ENCODE data around the gene TMEM232. TPM values are rescaled to one million over a fixed set of nuclear protein-coding genes. Genes with fewer than 3 reads are reported as not detected.

The TMEM232 gene
- polyA plus RNA-seq, 1 donor (not counting 4 experiments of a cell fraction or from before 2014, with no cell fraction given), result 1.00 TPM

DNA sequence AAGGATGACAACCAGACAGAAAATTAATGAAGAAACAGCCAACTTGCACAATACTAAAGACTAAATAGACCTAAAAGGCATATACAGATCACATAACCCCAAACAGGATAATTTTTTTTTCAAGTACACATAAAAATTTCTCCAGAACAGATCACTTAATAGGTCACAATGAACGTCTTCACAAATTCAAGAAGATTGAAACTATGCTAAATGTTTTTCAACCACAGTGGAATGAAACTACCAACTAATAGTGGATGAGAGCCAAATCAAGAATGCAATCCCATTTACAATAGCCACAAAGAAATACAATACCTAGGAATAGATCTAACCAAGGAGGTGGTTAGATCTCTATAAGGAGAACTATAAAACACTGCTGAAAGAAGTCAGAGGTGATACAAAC, 145.8 kb downstream of the TMEM232 start:
- H3K36me3 ChIP-seq (ENCODE audit: control insufficient read depth in 2 of 2, extremely low read depth in 1 of 2, insufficient read depth in 2 of 2, low read length in 2 of 2), result no peaks in the 10 kb centered on the region
- no peak overlapping the region for H3K4me2 ChIP-seq (ENCODE audit: control insufficient read depth, extremely low read depth, insufficient read depth, low read depth, low read length)
- H3K4me1 ChIP-seq (ENCODE audit: control insufficient read depth, extremely low read depth, insufficient read depth, low read length), result no peaks in the 10 kb centered on the region
- H3K4me3 ChIP-seq (ENCODE audit: control insufficient read depth in 2 of 3, extremely low read depth in 1 of 3, insufficient read depth in 2 of 3, low read depth in 1 of 3, low read length in 3 of 3), result no peak overlapping the region
- H2AFZ ChIP-seq (ENCODE audit: control insufficient read depth, low read length), result no peak overlapping the region
- H3K9me1 ChIP-seq (ENCODE audit: control insufficient read depth, extremely low read depth, insufficient read depth, low read length), result no peaks in the 10 kb centered on the region
- no peaks in the 10 kb centered on the region for H3K9me3 ChIP-seq (ENCODE audit: control insufficient read depth, low read depth, low read length)
- no peak overlapping the region for H3K9ac ChIP-seq (ENCODE audit: control insufficient read depth, extremely low read depth, insufficient read depth, low read length)
- dilution Hi-C loops (cut with MboI; ENCODE audit: extremely low pct_ligation_motif_present, low sequenced_read_pairs), result no loop called here
- H3K79me2 ChIP-seq (ENCODE audit: control insufficient read depth, insufficient read depth, low read length), result no peaks in the 10 kb centered on the region
- TF ChIP-seq CTCF (optimal IDR thresholded peaks at IDR 0.05 in 1 of 3, IDR thresholded peaks at IDR 0.05 in 1 of 3, conservative IDR thresholded peaks at IDR 0.05 in 1 of 3; ENCODE audit: extremely low read depth in 1 of 3, insufficient read depth in 2 of 3, low read length in 3 of 3) (no peak), EZH2 (IDR thresholded peaks at IDR 0.05; ENCODE audit: low read length) (no peak)
- peaks cover 2% of the 10 kb centered on the region for H3K27me3 ChIP-seq (ENCODE audit: control insufficient read depth, extremely low read depth, insufficient read depth, low read length)
- H4K20me1 ChIP-seq (ENCODE audit: control insufficient read depth, extremely low read depth, insufficient read depth, low read length), result no peaks in the 10 kb centered on the region
- no peak for DNase-seq (ENCODE audit: low read depth, low spot score)
- FAIRE-seq, result no peak
- no peak overlapping the region for H3K27ac ChIP-seq (ENCODE audit: control insufficient read depth, insufficient read depth, low read length)

DNA sequence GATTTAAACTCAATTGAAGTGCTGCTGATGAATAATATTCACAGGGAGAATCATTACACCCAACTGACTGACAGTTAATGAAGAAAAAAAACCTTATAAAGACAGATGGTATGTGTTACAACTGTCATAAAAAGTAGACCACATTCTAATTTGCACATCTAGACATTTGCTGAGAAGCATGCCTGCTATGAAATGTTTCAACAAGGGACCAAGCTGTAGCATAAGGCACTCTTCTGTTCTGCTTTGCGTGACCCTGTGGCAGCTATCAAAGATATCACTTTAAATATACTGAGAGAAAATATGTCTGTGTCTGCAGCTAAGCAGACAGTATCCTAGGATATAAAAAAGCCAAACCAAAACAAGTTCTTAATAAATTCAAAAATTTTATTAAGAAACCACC, 153.7 kb downstream of the TMEM232 start:
- TF ChIP-seq EZH2 (IDR thresholded peaks at IDR 0.05; ENCODE audit: low read length), result no peak
- TF ChIP-seq CTCF (optimal IDR thresholded peaks at IDR 0.05 in 1 of 3, IDR thresholded peaks at IDR 0.05 in 1 of 3, conservative IDR thresholded peaks at IDR 0.05 in 1 of 3; ENCODE audit: extremely low read depth in 1 of 3, insufficient read depth in 2 of 3, low read length in 3 of 3), result no peak
- Histone ChIP-seq H3K9ac (ENCODE audit: control insufficient read depth, extremely low read depth, insufficient read depth, low read length) (no peak overlapping the region), H3K4me3 (ENCODE audit: control insufficient read depth in 2 of 3, extremely low read depth in 1 of 3, insufficient read depth in 2 of 3, low read depth in 1 of 3, low read length in 3 of 3) (no peak overlapping the region), H3K4me1 (ENCODE audit: control insufficient read depth, extremely low read depth, insufficient read depth, low read length) (no peaks in the 10 kb centered on the region), H3K36me3 (ENCODE audit: control insufficient read depth in 2 of 2, extremely low read depth in 1 of 2, insufficient read depth in 2 of 2, low read length in 2 of 2) (no peaks in the 10 kb centered on the region), H3K4me2 (ENCODE audit: control insufficient read depth, extremely low read depth, insufficient read depth, low read depth, low read length) (no peak overlapping the region), H3K9me1 (ENCODE audit: control insufficient read depth, extremely low read depth, insufficient read depth, low read length) (no peaks in the 10 kb centered on the region), H4K20me1 (ENCODE audit: control insufficient read depth, extremely low read depth, insufficient read depth, low read length) (no peaks in the 10 kb centered on the region), H3K9me3 (ENCODE audit: control insufficient read depth, low read depth, low read length) (no peaks in the 10 kb centered on the region), H3K27me3 (ENCODE audit: control insufficient read depth, extremely low read depth, insufficient read depth, low read length) (no peaks in the 10 kb centered on the region), H2AFZ (ENCODE audit: control insufficient read depth, low read length) (no peak overlapping the region), H3K27ac (ENCODE audit: control insufficient read depth, insufficient read depth, low read length) (no peak overlapping the region), H3K79me2 (ENCODE audit: control insufficient read depth, insufficient read depth, low read length) (no peaks in the 10 kb centered on the region)
- dilution Hi-C loops (cut with MboI; ENCODE audit: extremely low pct_ligation_motif_present, low sequenced_read_pairs), result no loop called here
- DNase-seq (ENCODE audit: low read depth, low spot score) (no peak), FAIRE-seq (no peak)

Data from keratinocyte (primary cell).